Transverse colon (tissue), 4 donors: ENCODE measurements around the gene PLA2G2C.

Experiments used
- EP300 ChIP-seq: sonication (generic); formaldehyde crosslinking; IDR thresholded peaks from one replicate; pipeline ENCODE4 v1.6.1; 2017; ENCODE audit warnings: antibody characterized with exemption, low read depth
- POLR2AphosphoS5 ChIP-seq, 3 donors: sonication (generic); formaldehyde crosslinking; IDR thresholded peaks; one replicate each; pipeline ENCODE4 v1.6.1; 2016; ENCODE audit warnings: antibody characterized with exemption in 3 of 3
- TF ChIP-seq, protein P1 (sequence below), 5 experiments: fragments of 200-600 bp in 3 of 5; fragments of 450-650 bp in 2 of 5; sonication (generic) in 3 of 5; IDR thresholded peaks; 1 replicate in 2 of 5; 2 replicates in 3 of 5; pipeline ENCODE4 v1.5.1; 2016 to 2017; ENCODE audit warnings: antibody characterized with exemption in 5 of 5, inconsistent platforms in 3 of 5, mild to moderate bottlenecking in 2 of 5, moderate library complexity in 1 of 5

DNA sequence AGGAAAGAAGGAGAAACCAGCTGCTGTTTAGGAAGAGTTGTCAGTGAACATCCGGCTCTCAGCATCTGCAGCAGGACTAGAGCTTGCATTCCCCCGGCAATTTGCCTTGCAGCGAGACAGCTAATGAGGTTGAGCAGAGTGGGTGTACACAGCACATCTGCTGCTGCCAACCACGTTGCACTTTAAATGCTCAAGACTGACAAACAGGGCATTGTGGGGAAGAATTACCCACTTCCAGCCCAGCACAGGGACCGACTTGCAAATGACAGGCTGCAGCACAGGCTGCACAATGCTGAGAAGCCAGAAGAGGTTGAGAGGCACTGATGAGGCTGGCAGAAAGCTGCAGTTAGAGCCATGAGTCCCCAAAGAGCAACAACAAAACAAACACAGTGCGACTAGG lies 47.5 kb upstream of the PLA2G2C start:
- TF ChIP-seq, protein P1, sequence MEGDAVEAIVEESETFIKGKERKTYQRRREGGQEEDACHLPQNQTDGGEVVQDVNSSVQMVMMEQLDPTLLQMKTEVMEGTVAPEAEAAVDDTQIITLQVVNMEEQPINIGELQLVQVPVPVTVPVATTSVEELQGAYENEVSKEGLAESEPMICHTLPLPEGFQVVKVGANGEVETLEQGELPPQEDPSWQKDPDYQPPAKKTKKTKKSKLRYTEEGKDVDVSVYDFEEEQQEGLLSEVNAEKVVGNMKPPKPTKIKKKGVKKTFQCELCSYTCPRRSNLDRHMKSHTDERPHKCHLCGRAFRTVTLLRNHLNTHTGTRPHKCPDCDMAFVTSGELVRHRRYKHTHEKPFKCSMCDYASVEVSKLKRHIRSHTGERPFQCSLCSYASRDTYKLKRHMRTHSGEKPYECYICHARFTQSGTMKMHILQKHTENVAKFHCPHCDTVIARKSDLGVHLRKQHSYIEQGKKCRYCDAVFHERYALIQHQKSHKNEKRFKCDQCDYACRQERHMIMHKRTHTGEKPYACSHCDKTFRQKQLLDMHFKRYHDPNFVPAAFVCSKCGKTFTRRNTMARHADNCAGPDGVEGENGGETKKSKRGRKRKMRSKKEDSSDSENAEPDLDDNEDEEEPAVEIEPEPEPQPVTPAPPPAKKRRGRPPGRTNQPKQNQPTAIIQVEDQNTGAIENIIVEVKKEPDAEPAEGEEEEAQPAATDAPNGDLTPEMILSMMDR (IDR thresholded peaks at IDR 0.05): no peak
- TF ChIP-seq EP300 (no peak), POLR2AphosphoS5 (IDR thresholded peaks at IDR 0.05) (no peak)
